GM19035 (cell line): ENCODE data around the gene MFSD1.
"Not testable (repeated sequence)": the region's sequence is repeated elsewhere in the genome, so short reads cannot be mapped to it uniquely, and the experiment has no call there.

Experiments used
- ATAC-seq: cut with Tn5 transposase; IDR thresholded peaks from one replicate; pipeline ENCODE4 v1.9.1; 2021; ENCODE audit not compliant: unreplicated experiment

The MFSD1 gene

GRCh38 chr3:158775426-158776410 lies 26.1 kb upstream of the MFSD1 start:
- ATAC-seq = peak; percentile 50

- ATAC-seq = no peak
Measured at GRCh38 chr3:158776531-158776930, 25.3 kb upstream of the MFSD1 start.

DNA sequence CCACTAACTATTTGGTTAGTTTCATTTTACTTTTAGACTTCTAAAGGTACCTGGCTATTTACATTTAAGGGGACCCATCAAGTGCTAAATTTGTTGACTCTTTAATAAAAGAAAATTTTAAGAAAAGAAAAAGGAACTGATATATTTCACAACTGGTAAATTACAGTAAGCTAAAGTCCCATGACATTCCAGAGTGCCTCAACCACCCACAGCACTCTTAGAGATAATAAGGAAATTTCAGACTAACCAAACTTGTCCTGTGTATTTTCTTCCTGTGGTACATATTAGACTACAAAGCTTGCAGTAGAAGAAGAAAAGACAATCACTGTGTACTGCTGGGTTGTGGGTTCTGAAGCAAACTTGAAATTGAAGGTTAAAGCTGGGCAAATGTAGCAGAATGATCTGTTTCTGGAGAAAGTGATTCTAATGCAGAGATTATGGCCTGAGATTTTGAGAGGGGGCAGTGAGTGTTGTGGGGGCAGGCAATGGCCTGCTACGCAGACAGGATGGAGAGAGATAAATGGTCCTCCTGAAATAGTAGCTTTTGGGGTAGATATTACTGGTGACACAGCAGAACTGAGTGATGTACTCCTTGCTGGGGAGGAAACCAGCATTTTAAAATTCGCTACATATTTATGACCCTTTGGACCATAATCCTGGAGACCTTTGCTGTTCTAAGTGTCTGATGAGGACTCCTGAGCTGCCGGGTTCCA lies 24.5 kb upstream of the MFSD1 start:
- no peak for ATAC-seq

GRCh38 chr3:158780766-158781165 lies 21.1 kb upstream of the MFSD1 start:
- no peak for ATAC-seq

- no peak for ATAC-seq
Measured at GRCh38 chr3:158781191-158781590, 20.7 kb upstream of the MFSD1 start.

DNA sequence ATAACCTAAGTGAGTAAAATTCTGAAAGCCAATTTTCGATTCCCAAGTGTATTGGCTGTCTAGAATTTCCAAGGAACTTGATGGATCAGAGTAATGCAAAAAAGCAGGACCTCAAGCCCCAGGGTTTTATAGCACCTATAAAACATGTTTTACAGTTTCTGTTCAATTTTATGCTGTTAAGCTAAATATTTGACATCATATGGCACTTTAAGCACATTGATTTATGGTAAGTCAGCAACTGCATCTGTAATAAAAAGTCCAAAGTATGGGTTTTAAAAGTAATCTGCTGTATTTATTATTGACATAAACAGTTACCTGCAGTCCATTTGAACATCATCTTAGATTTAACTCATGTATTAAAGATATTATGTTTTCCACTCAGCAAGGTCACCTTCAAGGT lies 20.0 kb upstream of the MFSD1 start:
- ATAC-seq = no peak

DNA sequence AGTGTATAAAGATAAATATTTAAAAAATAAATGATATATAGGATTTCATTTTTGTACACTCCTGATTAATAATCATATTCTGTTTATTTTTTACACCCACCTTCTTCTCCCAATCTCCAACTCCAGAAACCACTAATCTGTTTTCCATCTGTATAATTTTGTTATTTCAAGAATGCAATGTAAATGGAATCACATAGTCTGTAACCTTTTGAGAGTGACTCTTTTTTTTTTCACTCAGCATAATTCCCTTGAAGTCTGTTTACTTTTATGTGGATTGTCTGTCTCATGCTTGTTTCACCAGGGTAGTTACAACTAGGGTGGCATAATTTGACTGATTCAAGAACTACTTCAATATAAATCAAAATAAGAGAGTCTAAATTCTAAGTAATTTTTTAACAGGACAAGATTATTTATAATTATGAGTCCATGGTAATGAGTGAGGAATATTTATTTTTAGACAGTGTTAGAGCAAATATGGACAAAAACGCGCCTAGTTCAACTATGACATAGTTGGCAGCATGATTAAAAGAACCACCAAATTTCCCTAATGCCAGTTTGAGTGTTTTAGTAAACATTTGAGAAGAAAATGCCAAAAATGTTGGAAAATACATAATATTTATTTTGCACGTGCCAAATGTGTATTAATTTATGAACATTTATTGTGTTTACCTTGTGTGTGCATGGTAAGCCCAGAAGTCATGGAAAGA lies 19.4 kb upstream of the MFSD1 start:
- ATAC-seq = no peak

DNA sequence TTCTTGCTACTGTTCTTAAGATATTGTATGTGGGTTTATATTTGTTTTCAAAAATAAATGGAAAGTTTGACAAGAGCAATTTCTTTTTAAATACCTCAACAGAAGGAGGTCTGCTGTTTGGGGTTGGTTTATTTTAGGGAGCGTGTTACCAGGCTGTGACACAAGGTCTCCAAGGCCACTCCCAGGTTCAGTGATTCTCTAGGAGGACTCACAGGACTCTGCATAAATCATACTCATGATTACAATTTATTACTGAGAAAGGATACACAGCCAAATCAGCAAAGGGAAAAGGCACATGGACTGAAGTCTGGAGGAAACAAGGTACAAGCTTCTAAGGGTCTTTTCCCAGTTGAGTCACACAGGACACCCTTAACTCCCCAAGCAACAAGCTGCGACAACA lies 18.8 kb upstream of the MFSD1 start:
- no peak for ATAC-seq

- no peak for ATAC-seq
Measured at GRCh38 chr3:158785972-158786371, 15.9 kb upstream of the MFSD1 start.

DNA sequence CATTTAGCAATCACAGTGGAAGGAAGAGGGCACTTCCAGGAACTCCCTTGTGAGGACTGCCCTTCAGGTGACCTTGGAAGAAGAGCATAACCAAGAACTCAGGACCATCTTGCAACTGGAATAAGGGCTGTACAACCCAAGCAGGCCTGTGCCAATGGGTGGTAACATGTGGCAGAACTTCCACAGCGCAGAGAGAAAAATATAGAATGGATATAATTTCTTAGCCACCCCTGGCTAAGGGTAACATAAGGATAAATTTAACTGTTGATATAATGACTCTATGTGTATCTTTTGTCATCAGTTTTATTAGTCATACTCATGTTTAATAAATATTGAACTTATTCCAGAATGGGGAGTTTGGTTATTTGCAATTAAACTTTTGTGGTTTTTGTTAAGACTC lies 13.4 kb upstream of the MFSD1 start:
- no peak for ATAC-seq

DNA sequence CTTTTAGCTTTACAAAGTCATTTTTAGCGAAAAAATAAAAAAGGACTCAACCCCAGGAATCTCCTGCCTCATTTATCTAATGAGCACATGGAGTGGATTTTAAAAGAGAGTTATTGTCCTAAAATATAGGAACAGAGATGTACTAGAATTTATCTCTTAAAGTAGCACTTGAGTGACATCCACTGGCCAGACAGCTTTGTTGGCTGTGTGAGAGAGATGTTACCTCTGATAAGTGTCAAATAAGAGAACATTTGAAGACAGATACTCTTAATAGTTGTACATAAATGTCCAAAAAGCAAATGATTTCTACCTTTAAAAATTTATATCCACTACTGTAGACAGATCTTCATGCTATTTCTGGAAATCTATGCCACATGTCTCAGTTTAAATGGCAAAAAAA lies 12.3 kb upstream of the MFSD1 start:
- ATAC-seq = no peak

DNA sequence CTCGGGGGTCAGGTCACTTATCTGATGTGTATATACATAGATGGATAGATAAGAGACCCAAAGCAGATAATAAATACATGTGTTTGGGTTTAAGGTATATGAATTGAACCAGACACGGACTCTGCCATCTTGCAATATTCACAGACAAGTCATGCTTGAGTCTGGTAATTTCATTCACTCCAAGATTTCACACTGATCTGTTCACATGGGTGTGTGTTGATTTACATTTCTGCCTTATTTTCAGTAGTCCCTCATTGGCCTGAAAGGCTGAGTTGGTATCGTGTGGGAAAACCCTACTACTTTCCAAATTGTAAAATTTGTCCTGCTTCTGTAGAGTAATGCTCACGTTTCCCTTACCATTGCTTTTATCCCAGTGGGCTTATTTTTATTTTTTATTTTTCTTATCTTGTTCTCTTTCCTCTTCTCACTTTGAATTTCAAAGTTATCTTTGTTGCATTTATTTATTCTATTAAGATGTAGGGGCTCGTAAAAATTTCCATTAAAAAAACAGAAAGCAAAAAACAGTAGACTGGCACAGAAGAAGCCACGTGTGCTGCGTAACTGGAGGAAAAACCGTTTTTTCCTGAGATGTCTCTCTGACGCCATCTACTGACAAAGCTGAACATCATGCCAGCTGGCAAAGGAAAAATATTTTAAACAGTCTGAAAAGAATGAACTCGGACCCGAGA lies 10.8 kb upstream of the MFSD1 start:
- ATAC-seq = peak; percentile 77

DNA sequence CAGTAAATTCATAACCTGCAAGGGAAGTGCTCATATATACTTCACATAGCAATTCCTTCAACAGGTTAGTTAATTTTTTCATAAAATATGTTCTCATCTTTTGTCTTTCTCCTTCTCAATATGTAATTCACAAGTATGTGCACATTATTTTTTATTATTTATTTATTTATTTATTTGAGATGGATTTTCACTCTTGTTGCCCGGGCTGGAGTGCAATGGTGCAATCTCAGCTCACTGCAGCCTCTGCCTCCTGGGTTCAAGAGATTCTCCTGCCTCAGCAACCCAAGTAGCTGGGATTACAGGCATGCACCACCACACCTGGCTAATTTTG lies 10.3 kb upstream of the MFSD1 start:
- ATAC-seq = not testable (repeated sequence)

DNA sequence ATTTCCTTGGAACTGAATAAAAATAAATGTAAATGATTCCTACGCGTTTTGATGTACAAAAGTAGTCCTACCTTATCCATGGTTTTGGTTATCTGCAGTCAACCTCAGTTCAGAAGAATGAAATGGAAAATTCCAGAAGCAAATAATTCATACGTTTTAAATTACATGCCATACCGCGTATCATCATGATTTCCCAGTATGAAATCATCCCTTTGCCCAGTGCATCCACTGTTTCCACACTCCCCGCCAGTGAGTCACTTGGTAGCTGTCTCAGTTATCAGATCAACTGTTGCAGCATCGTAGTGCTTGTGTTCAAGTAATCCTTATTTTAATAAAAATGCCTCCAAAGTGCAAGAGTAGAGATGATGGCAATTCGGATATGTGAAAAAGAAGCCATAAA lies 9.1 kb upstream of the MFSD1 start:
- ATAC-seq = no peak

DNA sequence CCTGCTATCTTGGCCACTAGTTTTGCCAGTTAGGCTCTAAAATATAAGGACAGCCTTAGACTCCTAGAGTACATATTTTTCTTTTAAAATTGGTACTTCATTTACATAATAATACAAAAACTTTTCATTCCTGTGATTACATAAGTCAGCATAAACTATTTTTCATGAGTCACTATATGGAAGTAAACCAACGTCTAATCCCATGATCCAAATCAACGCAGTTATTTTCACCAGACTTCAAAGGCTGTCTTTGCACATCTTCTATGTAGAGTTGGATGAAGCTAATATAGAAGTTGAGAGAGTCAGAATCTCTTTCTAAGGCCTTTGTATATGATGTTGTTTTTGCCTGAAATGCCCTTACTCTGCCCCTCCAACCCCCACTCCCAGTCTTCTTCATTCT lies 7.6 kb upstream of the MFSD1 start:
- no peak for ATAC-seq

GRCh38 chr3:158794936-158795518 lies 6.8 kb upstream of the MFSD1 start:
- peak; percentile 77 for ATAC-seq

DNA sequence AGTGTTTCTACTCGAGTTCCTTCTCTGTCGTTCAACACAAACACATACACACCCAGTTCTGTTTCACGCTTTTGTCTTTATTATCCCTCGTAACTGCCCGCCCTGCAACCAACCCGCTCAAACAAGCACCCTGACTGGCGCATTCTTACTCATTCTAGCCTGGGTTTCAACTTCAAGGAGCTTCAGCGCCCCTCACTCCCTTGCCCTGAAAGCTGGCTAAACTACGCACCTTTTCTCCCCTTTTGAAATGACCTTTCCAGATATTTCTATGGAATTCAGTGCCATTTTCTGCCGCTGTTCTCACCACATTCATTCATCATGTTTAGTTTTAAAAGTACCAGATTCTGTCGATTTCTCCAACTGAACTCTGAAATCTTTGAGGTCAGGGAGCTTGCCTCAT lies 653 bp upstream of the MFSD1 start:
- no peak for ATAC-seq

- ATAC-seq = peak; percentile 40
Measured at GRCh38 chr3:158802409-158803268, 785 bp downstream of the MFSD1 start.

DNA sequence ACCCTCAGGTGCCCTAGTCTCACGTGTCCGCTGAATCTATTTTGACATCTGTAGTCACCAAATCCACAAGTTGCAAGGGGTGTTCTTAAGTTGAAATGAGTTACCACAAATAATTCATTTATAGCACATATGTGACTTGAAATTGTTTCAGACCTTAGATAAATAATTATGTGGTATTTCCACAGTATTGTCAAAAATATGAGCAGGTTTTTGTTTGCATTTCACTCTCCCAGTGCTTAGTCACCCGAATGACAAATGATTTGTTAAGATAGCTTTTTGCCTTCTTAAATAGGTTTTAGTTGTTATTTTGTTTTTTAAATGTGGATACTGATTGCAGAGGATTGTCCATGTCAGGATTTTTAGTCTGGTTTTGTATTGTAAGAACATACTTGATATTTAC lies 2.6 kb downstream of the MFSD1 start:
- no peak for ATAC-seq

GRCh38 chr3:158808697-158809096 lies 6.8 kb downstream of the MFSD1 start:
- ATAC-seq = no peak
